ENCODE data around the gene CASP10. TPM values are rescaled to one million over a fixed set of nuclear protein-coding genes. Genes with fewer than 3 reads are reported as not detected.

CASP10 gene
- total and polyA plus RNA-seq, 2 of the 8 experiments (the other 6 are each of a cell fraction or from before 2014, with no cell fraction given): 2.3 to 4.0 TPM

GRCh38 chr2:201205515-201205849 is 22.5 kb downstream of the CASP10 start:
- Histone ChIP-seq H3K4me1 (replicated peaks in 1 of 4; ENCODE audit: control insufficient read depth in 3 of 4, insufficient read depth in 4 of 4, low read length in 3 of 4) (peaks cover 0 to 1% (median 0%) of the 10 kb centered on the region in 4 experiments; a peak in 1 of 7 replicates), H3K36me3 (ENCODE audit: control insufficient read depth in 2 of 4, insufficient read depth in 4 of 4, low read length in 3 of 4) (no peaks in the 10 kb centered on the region), H3K18ac (ENCODE audit: extremely low read depth, low read length) (no peak overlapping the region), H2BK20ac (ENCODE audit: low read length) (no peak overlapping the region), H4K8ac (ENCODE audit: extremely low read depth, insufficient read depth, low read length) (no peak overlapping the region), H3K56ac (replicated peaks; ENCODE audit: insufficient read length, low read depth, low read length) (no peak overlapping the region), H2BK5ac (ENCODE audit: low read depth, low read length) (no peak overlapping the region), H3K14ac (ENCODE audit: insufficient read length) (no peak overlapping the region), H3K9me3 (ENCODE audit: insufficient read depth in 2 of 2, low read depth in 1 of 2, low read length in 1 of 2) (no peaks in the 10 kb centered on the region), H3K79me2 (ENCODE audit: control insufficient read depth in 1 of 2, insufficient read depth in 2 of 2, low read length in 2 of 2) (no peaks in the 10 kb centered on the region), H4K20me1 (replicated peaks in 1 of 2; ENCODE audit: control insufficient read depth in 1 of 2, insufficient read depth in 2 of 2, low read length in 2 of 2) (no peaks in the 10 kb centered on the region), H4K91ac (replicated peaks; ENCODE audit: insufficient read length, low read length) (no peak overlapping the region), H2BK12ac (ENCODE audit: low read depth, low read length) (no peak overlapping the region), H3K23ac (ENCODE audit: insufficient read length) (no peak overlapping the region), H2BK15ac (ENCODE audit: low read length) (no peak overlapping the region), H3K9ac (replicated peaks in 1 of 4; ENCODE audit: extremely low read depth in 1 of 4, low read depth in 3 of 4, low read length in 3 of 4) (no peak overlapping the region), H3K27me3 (replicated peaks in 1 of 4; ENCODE audit: control insufficient read depth in 3 of 4, extremely low read depth in 1 of 4, insufficient read depth in 3 of 4, low read length in 3 of 4) (no peaks in the 10 kb centered on the region), H3K23me2 (ENCODE audit: low read depth, low read length) (no peaks in the 10 kb centered on the region; the same call in 1 of the 2 replicates), H3K79me1 (ENCODE audit: low read depth, low read length) (no peaks in the 10 kb centered on the region), H3K4me2 (ENCODE audit: insufficient read depth in 1 of 2, low read depth in 2 of 2, low read length in 2 of 2) (no peak overlapping the region), H2AFZ (ENCODE audit: low read length) (no peak overlapping the region), H4K5ac (ENCODE audit: insufficient read length, low read depth, low read length) (no peak overlapping the region), H2BK120ac (replicated peaks; ENCODE audit: low read depth, low read length) (no peak overlapping the region), H3K4me3 (ENCODE audit: extremely low read depth in 1 of 4, insufficient read depth in 2 of 4, low read depth in 3 of 4, low read length in 4 of 4) (no peak overlapping the region), H3K4ac (replicated peaks; ENCODE audit: insufficient read length, low read depth, low read length) (no peak overlapping the region), H2AK5ac (ENCODE audit: low read depth, low read length) (no peak overlapping the region), H3K27ac (ENCODE audit: low read depth, low read length) (no peak overlapping the region)
- 95% methylated on average over 3 of the region's 3 CpGs; no CpG with 5 or more reads in 1 of the 2 experiments for WGBS, 2 experiments (ENCODE audit: extremely low coverage in 1 of 2, insufficient coverage in 1 of 2, insufficient read length in 1 of 2, insufficient replicate concordance in 2 of 2, low coverage in 1 of 2, low lambda C conversion rate in 2 of 2, missing lambda C conversion rate in 1 of 2)
- CTCF ChIA-PET (ENCODE audit: partially characterized antibody): interaction anchor here (1.0 to 1.4 kb wide), 3 partner anchors 9 to 27 kb away, joined by 3 read pairs; no protein-coding TSS in a partner anchor
- TF ChIP-seq KDM1A (IDR thresholded peaks at IDR 0.05; ENCODE audit: borderline replicate concordance, low read length): no peak
- TF ChIP-seq EP300 (IDR thresholded peaks at IDR 0.05; ENCODE audit: borderline replicate concordance in 1 of 2, low read depth in 2 of 2, low read length in 2 of 2): no peak
- TF ChIP-seq HDAC2 (IDR thresholded peaks at IDR 0.05; ENCODE audit: borderline replicate concordance in 1 of 2, low read depth in 2 of 2, low read length in 2 of 2): no peak
- no peak for TF ChIP-seq CHD2 (IDR thresholded peaks at IDR 0.05; ENCODE audit: low read length)
- no peak for DNase-seq (ENCODE audit: low read depth in 1 of 2, low spot score in 2 of 2)
- no peak for FAIRE-seq
- POLR2A ChIA-PET (ENCODE audit: partially characterized antibody): interaction anchor here (0.7 to 1.0 kb wide), 2 partner anchors 15 to 28 kb away, joined by 3 read pairs; no protein-coding TSS in a partner anchor

Data from H1 (cell line).